Neural cell (in vitro differentiated cells): ENCODE results near the gene CLIC4. TPM values are rescaled to one million over a fixed set of nuclear protein-coding genes. Genes with fewer than 3 reads are reported as not detected.

Experiments used
- H2AFZ ChIP-seq: fragments of 200-600, 300-800 bp; sonication (generic), shearing (Covaris generic); 2 replicates; pipeline ENCODE4 v1.6.0; 2014; ENCODE audit warnings: low read depth, mild to moderate bottlenecking, antibody characterized with exemption, low read length, moderate library complexity
- H3F3A ChIP-seq: fragments of 200-600 bp; shearing (Covaris generic); 2 replicates; pipeline ENCODE4 v1.6.1; 2016; ENCODE audit warnings: mild to moderate bottlenecking, moderate library complexity, mixed read lengths, antibody characterized with exemption, low read length; ENCODE audit not compliant: insufficient read depth, poor library complexity, severe bottlenecking
- H3K27ac ChIP-seq: fragments of 200-600, 300-800 bp; sonication (generic), shearing (Covaris generic); 2 replicates; pipeline ENCODE4 v1.5.1; 2014; ENCODE audit warnings: mild to moderate bottlenecking, low read length, moderate library complexity
- H3K27me3 ChIP-seq: fragments of 300-800, 200-600 bp; sonication (generic), shearing (Covaris generic); 2 replicates; pipeline ENCODE4 v1.6.0; 2014; ENCODE audit warnings: mild to moderate bottlenecking, low read depth, low read length, moderate library complexity; ENCODE audit not compliant: insufficient read depth
- H3K36me3 ChIP-seq: fragments of 300-800, 200-600 bp; sonication (generic), shearing (Covaris generic); 2 replicates; pipeline ENCODE4 v1.5.1; 2014; ENCODE audit warnings: mild to moderate bottlenecking, antibody characterized with exemption, low read length, moderate library complexity; ENCODE audit not compliant: insufficient read depth
- H3K4me2 ChIP-seq: fragments of 300-800, 200-600 bp; sonication (generic), shearing (Covaris generic); 2 replicates; pipeline ENCODE4 v1.6.0; 2014; ENCODE audit warnings: mild to moderate bottlenecking, low read length
- H3K4me3 ChIP-seq: fragments of 300-800, 200-600 bp; sonication (generic), shearing (Covaris generic); 2 replicates; pipeline ENCODE4 v1.5.1; 2014; ENCODE audit warnings: mild to moderate bottlenecking, low read length, moderate library complexity
- H3K79me2 ChIP-seq: fragments of 200-600 bp; shearing (Covaris generic); replicated peaks from 2 replicates; pipeline ENCODE4 v1.6.0; 2014; ENCODE audit warnings: mild to moderate bottlenecking, low read length, moderate library complexity; ENCODE audit not compliant: insufficient read depth
- H3K9ac ChIP-seq: fragments of 300-800, 200-600 bp; sonication (generic), shearing (Covaris generic); 2 replicates; pipeline ENCODE4 v1.6.1; 2016; ENCODE audit warnings: mild to moderate bottlenecking, low read length, mixed read lengths
- H3K9me2 ChIP-seq: fragments of 200-600 bp; shearing (Covaris generic); 2 replicates; pipeline ENCODE4 v1.6.1; 2016; ENCODE audit warnings: mild to moderate bottlenecking, low read length, mixed read lengths; ENCODE audit not compliant: insufficient read depth
- H3K9me3 ChIP-seq: fragments of 200-600, 300-800 bp; sonication (generic), shearing (Covaris generic); 2 replicates; pipeline ENCODE4 v1.6.1; 2016; ENCODE audit warnings: mild to moderate bottlenecking, mixed run types, low read length, moderate library complexity, mixed read lengths
- H4K20me1 ChIP-seq: fragments of 200-600 bp; shearing (Covaris generic); 2 replicates; pipeline ENCODE4 v1.6.1; 2016; ENCODE audit warnings: mild to moderate bottlenecking, mixed run types; ENCODE audit not compliant: insufficient read depth
- EP300 ChIP-seq: fragments of 450-650 bp; conservative IDR thresholded peaks from 2 replicates; pipeline ENCODE4 v1.6.1; 2014; ENCODE audit warnings: antibody characterized with exemption, mild to moderate bottlenecking, moderate library complexity; ENCODE audit not compliant: poor library complexity, severe bottlenecking
- EZH2 ChIP-seq: fragments of 200-600, 300-800 bp; shearing (Covaris generic), sonication (generic); IDR thresholded peaks from 2 replicates; pipeline ENCODE4 v1.6.1; 2014; ENCODE audit warnings: antibody characterized with exemption, low read length, borderline replicate concordance, mild to moderate bottlenecking; ENCODE audit not compliant: insufficient read depth, poor library complexity, severe bottlenecking
- MXI1 ChIP-seq: fragments of 450-650 bp; conservative IDR thresholded peaks from 2 replicates; pipeline ENCODE4 v1.6.1; 2014; ENCODE audit warnings: antibody characterized with exemption, mild to moderate bottlenecking; ENCODE audit not compliant: poor library complexity, severe bottlenecking
- POLR2AphosphoS5 ChIP-seq: IDR thresholded peaks from 2 replicates; pipeline ENCODE4 v1.6.1; 2012
- RAD21 ChIP-seq: fragments of 450-650 bp; conservative IDR thresholded peaks from 2 replicates; pipeline ENCODE4 v1.6.1; 2014; ENCODE audit warnings: antibody characterized with exemption, mild to moderate bottlenecking, moderate library complexity
- SMC3 ChIP-seq: fragments of 450-650 bp; conservative IDR thresholded peaks from 2 replicates; pipeline ENCODE4 v1.6.1; 2014; ENCODE audit warnings: antibody characterized with exemption, mild to moderate bottlenecking, moderate library complexity; ENCODE audit not compliant: poor library complexity
- TAF1 ChIP-seq: IDR thresholded peaks from 2 replicates; pipeline ENCODE4 v1.6.1; 2012; ENCODE audit warnings: low read depth
- polyA plus RNA-seq: library from polyadenylated mRNA; depleted of rRNA; stranded (reverse); fragments of >200 nt; gene quantifications from 2 replicates; pipeline ENCODE4 v1.2.3, GENCODE V29; 2014
- TF ChIP-seq, protein P1 (sequence below): IDR thresholded peaks from 2 replicates; pipeline ENCODE4 v1.6.1; 2012; ENCODE audit warnings: borderline replicate concordance
- TF ChIP-seq, protein P2 (sequence below): fragments of 450-650 bp; IDR thresholded peaks from 2 replicates; pipeline ENCODE4 v1.5.1; 2014; ENCODE audit warnings: antibody characterized with exemption, mild to moderate bottlenecking, moderate library complexity; ENCODE audit not compliant: poor library complexity, severe bottlenecking

The CLIC4 gene
- polyA plus RNA-seq, 1 donor from 2014 or later = 133 TPM

GRCh38 chr1:24888061-24888970 lies 143.1 kb downstream of the CLIC4 start:
- Histone ChIP-seq H3K27ac (no peak overlapping the region), H3K9ac (no peak overlapping the region), H3K79me2 (no peaks in the 10 kb centered on the region), H3F3A (no peaks in the 10 kb centered on the region), H4K20me1 (no peaks in the 10 kb centered on the region), H3K4me3 (no peak overlapping the region), H3K36me3 (no peaks in the 10 kb centered on the region), H3K4me2 (no peak overlapping the region), H3K27me3 (no peaks in the 10 kb centered on the region), H2AFZ (no peak overlapping the region), H3K9me3 (no peaks in the 10 kb centered on the region), H3K9me2 (no peaks in the 10 kb centered on the region)
- TF ChIP-seq EZH2 = no peak
- TF ChIP-seq POLR2AphosphoS5 = no peak
- TF ChIP-seq, protein P1, sequence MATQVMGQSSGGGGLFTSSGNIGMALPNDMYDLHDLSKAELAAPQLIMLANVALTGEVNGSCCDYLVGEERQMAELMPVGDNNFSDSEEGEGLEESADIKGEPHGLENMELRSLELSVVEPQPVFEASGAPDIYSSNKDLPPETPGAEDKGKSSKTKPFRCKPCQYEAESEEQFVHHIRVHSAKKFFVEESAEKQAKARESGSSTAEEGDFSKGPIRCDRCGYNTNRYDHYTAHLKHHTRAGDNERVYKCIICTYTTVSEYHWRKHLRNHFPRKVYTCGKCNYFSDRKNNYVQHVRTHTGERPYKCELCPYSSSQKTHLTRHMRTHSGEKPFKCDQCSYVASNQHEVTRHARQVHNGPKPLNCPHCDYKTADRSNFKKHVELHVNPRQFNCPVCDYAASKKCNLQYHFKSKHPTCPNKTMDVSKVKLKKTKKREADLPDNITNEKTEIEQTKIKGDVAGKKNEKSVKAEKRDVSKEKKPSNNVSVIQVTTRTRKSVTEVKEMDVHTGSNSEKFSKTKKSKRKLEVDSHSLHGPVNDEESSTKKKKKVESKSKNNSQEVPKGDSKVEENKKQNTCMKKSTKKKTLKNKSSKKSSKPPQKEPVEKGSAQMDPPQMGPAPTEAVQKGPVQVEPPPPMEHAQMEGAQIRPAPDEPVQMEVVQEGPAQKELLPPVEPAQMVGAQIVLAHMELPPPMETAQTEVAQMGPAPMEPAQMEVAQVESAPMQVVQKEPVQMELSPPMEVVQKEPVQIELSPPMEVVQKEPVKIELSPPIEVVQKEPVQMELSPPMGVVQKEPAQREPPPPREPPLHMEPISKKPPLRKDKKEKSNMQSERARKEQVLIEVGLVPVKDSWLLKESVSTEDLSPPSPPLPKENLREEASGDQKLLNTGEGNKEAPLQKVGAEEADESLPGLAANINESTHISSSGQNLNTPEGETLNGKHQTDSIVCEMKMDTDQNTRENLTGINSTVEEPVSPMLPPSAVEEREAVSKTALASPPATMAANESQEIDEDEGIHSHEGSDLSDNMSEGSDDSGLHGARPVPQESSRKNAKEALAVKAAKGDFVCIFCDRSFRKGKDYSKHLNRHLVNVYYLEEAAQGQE = no peak
- TF ChIP-seq RAD21 = no peak
- TF ChIP-seq SMC3 = no peak
- no peak for TF ChIP-seq MXI1
- TF ChIP-seq EP300 = no peak
- TF ChIP-seq TAF1 = no peak

GRCh38 chr1:24888971-24889676 lies 143.9 kb downstream of the CLIC4 start:
- Histone ChIP-seq H3K27me3 (no peaks in the 10 kb centered on the region), H3F3A (no peaks in the 10 kb centered on the region), H3K79me2 (no peaks in the 10 kb centered on the region), H2AFZ (no peak overlapping the region), H3K4me3 (no peak overlapping the region), H3K36me3 (no peaks in the 10 kb centered on the region), H4K20me1 (no peaks in the 10 kb centered on the region), H3K9me3 (no peaks in the 10 kb centered on the region), H3K9ac (no peak overlapping the region), H3K9me2 (no peaks in the 10 kb centered on the region), H3K27ac (no peak overlapping the region), H3K4me2 (no peak overlapping the region)
- TF ChIP-seq SMC3 = no peak
- TF ChIP-seq TAF1 = no peak
- TF ChIP-seq EZH2 = no peak
- TF ChIP-seq MXI1 = no peak
- TF ChIP-seq EP300 = no peak
- TF ChIP-seq RAD21 = no peak
- TF ChIP-seq, protein P2, sequence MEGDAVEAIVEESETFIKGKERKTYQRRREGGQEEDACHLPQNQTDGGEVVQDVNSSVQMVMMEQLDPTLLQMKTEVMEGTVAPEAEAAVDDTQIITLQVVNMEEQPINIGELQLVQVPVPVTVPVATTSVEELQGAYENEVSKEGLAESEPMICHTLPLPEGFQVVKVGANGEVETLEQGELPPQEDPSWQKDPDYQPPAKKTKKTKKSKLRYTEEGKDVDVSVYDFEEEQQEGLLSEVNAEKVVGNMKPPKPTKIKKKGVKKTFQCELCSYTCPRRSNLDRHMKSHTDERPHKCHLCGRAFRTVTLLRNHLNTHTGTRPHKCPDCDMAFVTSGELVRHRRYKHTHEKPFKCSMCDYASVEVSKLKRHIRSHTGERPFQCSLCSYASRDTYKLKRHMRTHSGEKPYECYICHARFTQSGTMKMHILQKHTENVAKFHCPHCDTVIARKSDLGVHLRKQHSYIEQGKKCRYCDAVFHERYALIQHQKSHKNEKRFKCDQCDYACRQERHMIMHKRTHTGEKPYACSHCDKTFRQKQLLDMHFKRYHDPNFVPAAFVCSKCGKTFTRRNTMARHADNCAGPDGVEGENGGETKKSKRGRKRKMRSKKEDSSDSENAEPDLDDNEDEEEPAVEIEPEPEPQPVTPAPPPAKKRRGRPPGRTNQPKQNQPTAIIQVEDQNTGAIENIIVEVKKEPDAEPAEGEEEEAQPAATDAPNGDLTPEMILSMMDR = no peak
- TF ChIP-seq, protein P1 = no peak
- TF ChIP-seq POLR2AphosphoS5 = no peak
